Measurements from ENCODE around the gene HAL.

HAL gene

GRCh38 chr12:96000858-96001257, 4.7 kb upstream of the HAL start:
- Histone ChIP-seq H3K9me3 (ENCODE audit: control insufficient read depth, low read length) (no peaks in the 10 kb centered on the region), H3K4me1 (ENCODE audit: control insufficient read depth, insufficient read depth, low read length) (peaks cover 25% of the 10 kb centered on the region), H3K9ac (ENCODE audit: low read length) (no peak overlapping the region), H3K27me3 (replicated peaks; ENCODE audit: control insufficient read depth, insufficient read depth, low read length) (no peaks in the 10 kb centered on the region), H3K36me3 (ENCODE audit: control insufficient read depth, insufficient read depth, low read length, severe bottlenecking) (peaks cover 23% of the 10 kb centered on the region), H3K4me3 (ENCODE audit: low read length) (no peak overlapping the region)
- no peak for DNase-seq (ENCODE audit: low read depth)

GRCh38 chr12:95999484-95999883, 3.3 kb upstream of the HAL start:
- no peaks in the 10 kb centered on the region for H3K27me3 ChIP-seq (replicated peaks; ENCODE audit: control insufficient read depth, insufficient read depth, low read length)
- no peaks in the 10 kb centered on the region for H3K9me3 ChIP-seq (ENCODE audit: control insufficient read depth, low read length)
- peaks cover 11% of the 10 kb centered on the region for H3K36me3 ChIP-seq (ENCODE audit: control insufficient read depth, insufficient read depth, low read length, severe bottlenecking)
- peaks cover 30% of the 10 kb centered on the region for H3K4me1 ChIP-seq (ENCODE audit: control insufficient read depth, insufficient read depth, low read length)
- DNase-seq (ENCODE audit: low read depth), result no peak
- no peak overlapping the region for H3K9ac ChIP-seq (ENCODE audit: low read length)
- no peak overlapping the region for H3K4me3 ChIP-seq (ENCODE audit: low read length)

DNA sequence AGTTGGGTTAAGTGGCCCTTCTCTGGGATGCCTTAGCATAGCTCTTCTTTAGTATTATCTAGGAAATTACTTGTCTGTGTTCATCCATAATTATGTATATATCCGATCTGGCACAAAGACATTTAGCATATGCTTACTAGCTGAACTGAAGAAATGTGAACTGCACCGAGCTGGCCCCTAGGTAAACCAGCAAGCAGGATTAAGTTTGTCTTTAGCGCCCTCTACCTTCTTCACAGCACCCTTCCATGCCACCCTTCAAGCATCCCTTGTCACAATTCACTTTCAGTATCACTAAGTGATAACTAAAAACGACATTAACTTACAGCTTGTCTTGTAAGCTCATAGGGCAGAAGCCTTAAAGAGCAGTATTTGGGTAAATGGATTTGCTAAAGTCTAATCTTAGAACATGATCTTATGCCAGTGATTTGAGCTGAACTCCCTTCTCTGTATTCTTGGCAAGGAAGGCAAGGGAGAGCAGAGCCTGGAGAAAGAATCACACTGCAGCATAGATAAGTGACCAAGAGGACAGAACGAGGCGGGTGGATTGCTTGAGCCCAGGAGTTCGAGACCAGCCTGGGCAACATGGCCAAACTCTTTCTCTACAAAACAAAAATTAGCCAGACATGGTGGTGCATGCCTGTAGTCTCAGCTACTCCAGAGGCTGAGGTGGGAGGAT, 2.6 kb upstream of the HAL start:
- Histone ChIP-seq H3K36me3 (ENCODE audit: control insufficient read depth, insufficient read depth, low read length, severe bottlenecking) (peaks cover 6% of the 10 kb centered on the region), H3K4me1 (ENCODE audit: control insufficient read depth, insufficient read depth, low read length) (peaks cover 30% of the 10 kb centered on the region), H3K27me3 (replicated peaks; ENCODE audit: control insufficient read depth, insufficient read depth, low read length) (no peaks in the 10 kb centered on the region), H3K4me3 (ENCODE audit: low read length) (no peak overlapping the region), H3K9me3 (ENCODE audit: control insufficient read depth, low read length) (no peaks in the 10 kb centered on the region), H3K9ac (ENCODE audit: low read length) (no peak overlapping the region)
- peak; percentile 75 for DNase-seq (ENCODE audit: low read depth)

DNA sequence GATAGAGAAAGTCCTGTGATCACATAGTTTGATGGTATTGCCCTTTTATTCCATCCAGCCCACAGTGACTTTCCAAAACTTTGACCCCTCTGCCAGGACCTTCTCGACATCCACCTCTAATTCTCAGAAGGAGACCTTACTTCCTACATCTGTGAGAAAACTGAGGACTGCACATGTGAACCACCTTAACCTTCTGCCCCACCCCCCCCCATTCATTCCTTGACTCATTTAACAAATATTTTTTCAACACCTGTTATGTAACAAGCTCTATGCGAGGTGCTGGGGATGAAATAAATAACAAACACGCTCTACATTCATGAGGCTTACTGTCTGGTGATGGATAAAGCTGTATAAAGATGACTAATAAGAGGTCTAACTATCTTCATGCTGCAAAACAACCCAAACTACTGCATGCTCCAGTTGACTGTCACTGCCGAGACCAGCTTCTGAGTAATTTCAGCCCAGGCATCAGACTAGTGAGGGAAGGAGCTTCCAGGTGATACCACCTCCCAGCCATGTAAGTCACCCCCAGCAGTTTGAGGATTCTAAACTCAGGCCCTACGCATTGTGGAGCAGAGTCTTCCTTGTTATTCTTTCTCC, 1.9 kb upstream of the HAL start:
- Histone ChIP-seq H3K27me3 (replicated peaks; ENCODE audit: control insufficient read depth, insufficient read depth, low read length) (peaks cover 2% of the 10 kb centered on the region), H3K4me3 (ENCODE audit: low read length) (no peak overlapping the region), H3K4me1 (ENCODE audit: control insufficient read depth, insufficient read depth, low read length) (peaks cover 30% of the 10 kb centered on the region), H3K9ac (ENCODE audit: low read length) (no peak overlapping the region), H3K36me3 (ENCODE audit: control insufficient read depth, insufficient read depth, low read length, severe bottlenecking) (peaks cover 4% of the 10 kb centered on the region), H3K9me3 (ENCODE audit: control insufficient read depth, low read length) (no peaks in the 10 kb centered on the region)
- DNase-seq (ENCODE audit: low read depth), result no peak

GRCh38 chr12:95997276-95997675, 1.1 kb upstream of the HAL start:
- H3K4me3 ChIP-seq (ENCODE audit: low read length), result no peak overlapping the region
- H3K4me1 ChIP-seq (ENCODE audit: control insufficient read depth, insufficient read depth, low read length), result peaks cover 30% of the 10 kb centered on the region
- peaks cover 5% of the 10 kb centered on the region for H3K27me3 ChIP-seq (replicated peaks; ENCODE audit: control insufficient read depth, insufficient read depth, low read length)
- no peaks in the 10 kb centered on the region for H3K36me3 ChIP-seq (ENCODE audit: control insufficient read depth, insufficient read depth, low read length, severe bottlenecking)
- DNase-seq (ENCODE audit: low read depth), result no peak
- H3K9ac ChIP-seq (ENCODE audit: low read length), result no peak overlapping the region
- H3K9me3 ChIP-seq (ENCODE audit: control insufficient read depth, low read length), result no peaks in the 10 kb centered on the region

DNA sequence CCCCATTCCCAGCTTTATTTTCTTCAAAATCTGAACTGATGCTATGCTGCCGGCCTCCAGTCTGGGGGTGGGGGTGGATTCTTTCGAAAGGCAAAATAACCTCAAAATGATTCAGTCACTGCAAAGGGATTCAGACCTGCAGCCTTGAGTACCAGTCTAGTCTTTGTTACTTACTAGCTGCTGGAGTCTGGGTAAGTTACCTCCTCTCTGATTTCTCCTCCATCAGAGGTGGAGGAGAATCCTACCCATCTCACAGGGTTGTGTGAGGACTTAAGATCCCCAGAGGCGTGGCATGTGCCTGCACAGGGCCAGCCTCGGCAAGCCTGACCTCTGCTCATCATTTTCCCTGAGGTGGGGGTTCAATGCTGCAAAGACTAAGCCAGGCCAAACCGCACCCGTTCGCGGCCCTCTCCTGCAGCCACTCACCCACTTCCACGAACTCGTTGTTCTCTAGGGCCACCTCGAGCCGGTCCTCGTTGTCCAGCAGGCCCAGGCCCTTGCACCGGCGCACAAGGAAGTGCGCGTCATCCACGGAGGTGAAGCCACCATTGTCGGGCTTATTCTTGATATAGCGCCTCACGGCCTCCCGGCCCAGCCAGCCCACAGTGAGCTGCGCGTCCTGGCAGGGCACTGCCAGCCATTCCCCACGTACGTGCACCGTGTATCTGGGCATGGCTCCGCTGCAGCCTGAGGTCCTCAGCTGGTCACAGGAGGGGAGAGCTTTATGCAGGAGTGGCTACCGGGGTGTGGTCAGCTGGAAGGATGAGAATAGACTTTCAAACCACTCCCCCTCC, 709 bp downstream of the HAL start:
- H3K4me1 ChIP-seq (ENCODE audit: control insufficient read depth, insufficient read depth, low read length), result peaks cover 30% of the 10 kb centered on the region
- no peaks in the 10 kb centered on the region for H3K36me3 ChIP-seq (ENCODE audit: control insufficient read depth, insufficient read depth, low read length, severe bottlenecking)
- no peak for DNase-seq (ENCODE audit: low read depth)
- H3K4me3 ChIP-seq (ENCODE audit: low read length), result peak overlapping the region; percentile 53
- H3K9me3 ChIP-seq (ENCODE audit: control insufficient read depth, low read length), result no peaks in the 10 kb centered on the region
- no peak overlapping the region for H3K9ac ChIP-seq (ENCODE audit: low read length)
- H3K27me3 ChIP-seq (replicated peaks; ENCODE audit: control insufficient read depth, insufficient read depth, low read length), result peaks cover 6% of the 10 kb centered on the region

GRCh38 chr12:95994476-95994875, 1.7 kb downstream of the HAL start:
- no peaks in the 10 kb centered on the region for H3K9me3 ChIP-seq (ENCODE audit: control insufficient read depth, low read length)
- peaks cover 30% of the 10 kb centered on the region for H3K4me1 ChIP-seq (ENCODE audit: control insufficient read depth, insufficient read depth, low read length)
- H3K27me3 ChIP-seq (replicated peaks; ENCODE audit: control insufficient read depth, insufficient read depth, low read length), result peaks cover 15% of the 10 kb centered on the region
- H3K4me3 ChIP-seq (ENCODE audit: low read length), result no peak overlapping the region
- H3K9ac ChIP-seq (ENCODE audit: low read length), result no peak overlapping the region
- H3K36me3 ChIP-seq (ENCODE audit: control insufficient read depth, insufficient read depth, low read length, severe bottlenecking), result no peaks in the 10 kb centered on the region
- DNase-seq (ENCODE audit: low read depth), result no peak

GRCh38 chr12:95993907-95994306, 2.2 kb downstream of the HAL start:
- peaks cover 30% of the 10 kb centered on the region for H3K4me1 ChIP-seq (ENCODE audit: control insufficient read depth, insufficient read depth, low read length)
- no peak overlapping the region for H3K9ac ChIP-seq (ENCODE audit: low read length)
- no peaks in the 10 kb centered on the region for H3K9me3 ChIP-seq (ENCODE audit: control insufficient read depth, low read length)
- no peaks in the 10 kb centered on the region for H3K36me3 ChIP-seq (ENCODE audit: control insufficient read depth, insufficient read depth, low read length, severe bottlenecking)
- H3K4me3 ChIP-seq (ENCODE audit: low read length), result no peak overlapping the region
- peaks cover 15% of the 10 kb centered on the region for H3K27me3 ChIP-seq (replicated peaks; ENCODE audit: control insufficient read depth, insufficient read depth, low read length)
- no peak for DNase-seq (ENCODE audit: low read depth)

DNA sequence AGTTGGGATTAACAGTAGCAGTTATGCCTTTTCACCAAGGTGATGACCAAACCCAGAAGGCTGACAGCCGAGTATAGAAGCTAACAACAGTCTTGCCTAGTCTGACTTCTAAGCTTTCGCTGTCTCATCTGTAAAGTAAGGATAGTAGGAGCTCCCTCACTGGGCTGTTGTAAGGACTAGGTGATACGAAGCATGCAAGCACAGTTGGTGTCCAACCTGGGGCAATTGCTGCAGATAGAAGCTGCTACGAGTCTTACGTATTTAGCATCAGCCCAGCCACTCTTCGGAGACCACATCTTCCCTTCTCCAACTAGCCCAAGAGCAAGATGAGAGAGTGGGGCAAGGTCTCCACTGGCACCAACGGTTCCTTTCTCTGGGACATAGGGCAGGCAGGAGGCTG, 6.0 kb downstream of the HAL start:
- DNase-seq (ENCODE audit: low read depth), result no peak
- H3K27me3 ChIP-seq (replicated peaks; ENCODE audit: control insufficient read depth, insufficient read depth, low read length), result peaks cover 21% of the 10 kb centered on the region
- no peaks in the 10 kb centered on the region for H3K36me3 ChIP-seq (ENCODE audit: control insufficient read depth, insufficient read depth, low read length, severe bottlenecking)
- H3K4me1 ChIP-seq (ENCODE audit: control insufficient read depth, insufficient read depth, low read length), result no peaks in the 10 kb centered on the region
- no peak overlapping the region for H3K9ac ChIP-seq (ENCODE audit: low read length)
- H3K9me3 ChIP-seq (ENCODE audit: control insufficient read depth, low read length), result no peaks in the 10 kb centered on the region
- no peak overlapping the region for H3K4me3 ChIP-seq (ENCODE audit: low read length)

- no peaks in the 10 kb centered on the region for H3K4me1 ChIP-seq (ENCODE audit: control insufficient read depth, insufficient read depth, low read length)
- peaks cover 21% of the 10 kb centered on the region for H3K27me3 ChIP-seq (replicated peaks; ENCODE audit: control insufficient read depth, insufficient read depth, low read length)
- no peak overlapping the region for H3K9ac ChIP-seq (ENCODE audit: low read length)
- no peak for DNase-seq (ENCODE audit: low read depth)
- H3K4me3 ChIP-seq (ENCODE audit: low read length), result no peak overlapping the region
- H3K9me3 ChIP-seq (ENCODE audit: control insufficient read depth, low read length), result no peaks in the 10 kb centered on the region
- no peaks in the 10 kb centered on the region for H3K36me3 ChIP-seq (ENCODE audit: control insufficient read depth, insufficient read depth, low read length, severe bottlenecking)
Measured at GRCh38 chr12:95989504-95990123, 6.5 kb downstream of the HAL start.

All from adipocyte (in vitro differentiated cells).